ENCODE data around the gene C10orf105.

C10orf105 gene

GRCh38 chr10:71735709-71736569, 16.4 kb upstream of the C10orf105 start:
- no peak for DNase-seq

GRCh38 chr10:71734797-71735196, 15.2 kb upstream of the C10orf105 start:
- no peak for DNase-seq

- DNase-seq = no peak
Observed at GRCh38 chr10:71731791-71732190, 12.2 kb upstream of the C10orf105 start.

DNA sequence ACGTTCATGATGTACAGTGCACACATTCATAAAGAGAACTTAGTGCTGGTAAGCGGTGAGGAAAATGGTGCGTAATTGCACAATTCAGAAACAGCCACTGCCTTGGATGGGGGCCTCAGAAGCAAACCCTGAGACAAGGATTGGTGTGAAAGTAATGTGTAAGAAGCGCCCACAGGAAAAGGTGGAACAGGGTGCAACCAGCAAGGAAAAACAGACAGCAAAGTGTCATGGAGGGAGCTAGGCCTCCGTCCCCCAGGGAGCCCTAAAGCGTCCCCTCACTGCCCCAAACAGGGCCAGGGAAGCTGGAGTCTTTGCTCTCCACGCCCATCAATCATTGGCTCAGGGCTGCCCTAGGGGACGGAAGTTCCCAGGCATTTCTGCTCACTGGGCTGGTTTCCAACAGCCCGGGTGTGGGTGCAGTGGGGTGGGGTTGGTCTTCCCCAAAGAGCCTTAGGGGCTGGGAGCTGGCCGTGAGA, 9.6 kb upstream of the C10orf105 start:
- no peak for DNase-seq

DNA sequence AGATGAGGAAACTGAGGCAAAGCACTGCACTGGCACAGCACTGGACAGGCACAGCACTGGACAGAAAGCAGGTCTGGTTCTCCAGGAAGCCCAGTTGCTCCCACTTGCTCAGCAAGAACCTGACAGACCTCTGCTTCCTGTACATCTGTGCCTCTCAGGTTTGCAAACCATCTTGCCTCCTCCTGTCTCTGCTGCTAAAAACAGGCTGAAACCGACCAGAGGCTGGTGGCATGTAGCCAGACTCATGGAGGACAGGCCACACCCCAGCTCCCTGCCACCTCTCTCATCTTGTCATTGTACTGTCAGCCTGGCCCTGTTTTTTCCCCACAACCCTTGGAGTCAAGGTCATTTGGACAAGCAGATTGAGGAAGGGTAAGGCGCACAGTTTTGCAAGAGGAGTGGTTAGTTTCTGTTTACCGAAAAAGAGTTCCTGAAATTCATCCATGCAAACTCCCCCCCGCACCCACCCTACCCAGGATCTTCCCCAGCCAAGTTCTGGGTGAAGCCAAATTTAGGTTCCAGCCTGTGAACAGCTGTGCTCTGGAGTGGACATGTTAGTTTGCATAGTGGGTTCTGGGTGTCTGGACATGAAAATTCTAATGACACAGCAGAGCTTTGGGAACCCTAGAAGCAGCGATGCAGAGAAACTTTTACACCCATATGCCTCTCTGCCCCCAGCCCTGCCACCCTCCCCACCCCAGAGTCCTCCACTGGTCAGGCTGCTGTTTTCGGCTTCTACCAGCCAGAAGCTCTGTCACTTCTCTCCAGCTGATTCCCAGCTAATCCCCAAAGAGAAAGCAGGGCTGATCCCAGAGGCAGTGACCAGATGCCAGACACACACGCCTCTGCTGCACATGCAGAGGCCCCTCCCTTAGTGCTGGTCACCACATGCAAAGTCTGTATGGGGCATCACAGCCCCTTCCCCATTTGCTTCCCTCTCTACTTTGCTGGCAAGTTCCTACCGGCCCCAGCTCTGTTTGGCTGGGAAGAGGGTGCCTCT, 8.5 kb upstream of the C10orf105 start:
- no peak for DNase-seq

DNA sequence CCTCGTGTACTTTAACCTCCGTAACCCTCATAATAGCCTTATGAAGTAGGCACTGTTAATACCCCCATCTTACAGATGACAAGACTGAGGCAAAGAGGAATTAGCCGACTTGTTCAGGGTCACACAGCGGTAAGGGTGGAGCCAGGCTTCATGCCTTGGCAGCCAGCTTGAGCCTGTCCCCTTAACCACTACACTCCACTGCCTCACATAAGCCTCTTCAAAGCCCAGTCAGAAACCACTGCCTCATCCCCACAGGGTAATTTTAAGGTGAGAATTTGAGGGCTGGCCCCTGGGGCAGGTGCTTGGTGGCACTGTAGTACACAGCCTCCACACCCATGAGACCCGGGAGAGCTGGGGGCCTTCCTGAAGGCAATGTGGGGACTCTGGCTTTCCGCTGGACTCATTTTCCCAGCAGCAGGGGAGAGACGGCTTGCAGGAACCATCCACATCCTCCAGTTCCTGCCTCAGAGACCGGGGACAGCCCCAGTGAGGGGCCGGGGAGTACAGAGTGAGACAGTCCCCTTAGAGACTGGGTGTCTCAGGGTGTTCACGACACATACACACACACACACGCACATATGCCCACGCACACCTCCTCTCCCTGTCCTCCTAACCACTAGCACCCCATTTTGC, 7.6 kb upstream of the C10orf105 start:
- no peak for DNase-seq

- no peak for DNase-seq
Observed at GRCh38 chr10:71726580-71727104, 7.1 kb upstream of the C10orf105 start.

GRCh38 chr10:71725998-71726579, 6.5 kb upstream of the C10orf105 start:
- no peak for DNase-seq

DNA sequence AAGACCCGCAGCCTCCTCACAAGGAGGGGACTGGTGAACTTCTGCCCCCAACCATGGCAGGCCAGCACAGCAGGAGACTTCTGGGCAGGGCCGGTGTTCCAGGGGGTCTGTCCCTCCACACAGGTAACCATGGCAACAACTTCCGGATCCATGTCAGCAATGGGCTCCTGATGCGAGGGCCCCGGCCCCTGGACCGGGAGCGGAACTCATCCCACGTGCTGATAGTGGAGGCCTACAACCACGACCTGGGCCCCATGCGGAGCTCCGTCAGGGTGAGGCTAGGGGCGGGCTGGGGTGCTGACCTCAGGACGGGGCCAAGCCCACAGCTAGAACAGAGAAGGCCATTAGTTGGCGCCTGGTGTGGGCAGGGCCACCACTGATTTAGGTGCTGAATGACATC, 5.7 kb upstream of the C10orf105 start:
- no peak for DNase-seq

DNA sequence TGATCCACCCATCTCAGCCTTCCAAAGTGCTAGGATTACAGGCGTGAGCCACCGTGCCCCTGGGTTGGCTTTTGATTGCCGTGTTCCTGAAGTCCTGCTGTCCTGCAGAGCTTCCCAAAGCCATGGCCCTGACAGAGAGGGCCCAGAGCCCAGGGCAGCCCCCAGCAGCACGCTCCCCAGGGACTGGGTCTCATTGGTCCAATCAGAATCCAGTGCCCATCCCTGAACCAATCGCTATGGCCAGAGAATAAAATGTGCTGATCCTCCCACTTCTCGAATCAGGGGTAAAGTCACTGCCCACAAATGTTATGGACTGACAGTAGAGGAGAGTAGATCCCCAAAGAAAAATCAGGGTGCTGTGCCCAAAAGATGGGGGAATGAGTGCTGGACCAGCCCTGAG, 5.0 kb upstream of the C10orf105 start:
- no peak for DNase-seq

DNA sequence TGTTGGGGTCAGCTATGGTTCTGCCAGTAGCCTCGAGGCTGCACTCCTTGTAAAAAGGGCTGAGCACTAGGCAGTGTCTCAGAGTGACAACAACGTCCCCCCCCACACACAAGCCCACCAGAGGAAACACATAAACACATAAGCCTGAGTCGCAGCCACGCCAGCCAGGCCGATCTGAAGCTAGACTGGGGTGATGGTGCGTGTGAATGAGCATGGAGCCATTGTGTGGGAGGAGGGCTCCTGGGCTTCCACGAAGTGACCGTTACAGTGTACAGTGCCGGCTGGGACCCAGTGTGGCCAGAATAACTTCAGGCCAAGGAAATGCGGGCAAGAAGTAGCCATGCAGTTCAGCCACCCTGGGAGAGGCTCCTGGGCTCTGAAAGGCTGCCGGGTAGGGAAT, 3.7 kb upstream of the C10orf105 start:
- DNase-seq = no peak

GRCh38 chr10:71722849-71723248, 3.3 kb upstream of the C10orf105 start:
- no peak for DNase-seq

DNA sequence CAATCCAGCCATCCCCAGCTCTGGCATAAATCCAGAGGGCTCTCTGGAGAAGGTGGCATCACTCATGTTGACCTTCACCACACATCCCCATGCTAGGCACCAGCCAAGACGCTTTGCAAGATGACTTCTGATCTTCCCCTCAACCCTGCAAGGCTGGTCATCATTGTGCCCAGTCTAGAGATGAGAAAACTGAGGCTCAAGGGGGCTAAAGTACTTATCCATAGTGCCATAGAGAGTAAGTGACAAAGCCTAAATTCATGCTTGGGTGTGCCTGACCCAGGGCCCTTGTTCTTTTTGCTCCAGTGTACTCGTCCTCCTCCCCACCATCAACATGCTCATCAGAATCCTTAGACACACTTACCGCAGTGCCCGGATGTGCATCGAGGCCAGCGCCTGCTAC, 1.7 kb upstream of the C10orf105 start:
- DNase-seq = no peak

- no peak for DNase-seq
Observed at GRCh38 chr10:71720288-71720687, 710 bp upstream of the C10orf105 start.

DNA sequence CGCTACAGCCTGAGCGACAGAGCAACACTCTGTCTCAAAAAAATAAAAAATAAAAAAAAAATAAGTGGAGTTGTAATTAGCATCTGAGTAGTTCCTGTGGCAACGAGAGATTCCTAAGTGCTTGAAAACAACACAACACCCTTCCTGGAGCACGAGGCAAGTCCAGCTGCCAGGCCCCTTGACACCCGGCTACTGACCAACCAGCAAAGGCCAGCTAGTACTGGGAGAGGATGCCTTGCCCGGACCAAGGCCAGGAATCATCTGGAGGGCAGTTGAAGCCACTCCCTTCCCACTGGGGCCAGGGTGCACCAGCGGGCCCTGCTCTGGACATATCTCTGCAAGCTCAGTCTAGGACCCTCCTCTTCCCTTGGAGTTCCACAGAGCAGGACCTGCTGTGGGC, 536 bp downstream of the C10orf105 start:
- no peak for DNase-seq

DNA sequence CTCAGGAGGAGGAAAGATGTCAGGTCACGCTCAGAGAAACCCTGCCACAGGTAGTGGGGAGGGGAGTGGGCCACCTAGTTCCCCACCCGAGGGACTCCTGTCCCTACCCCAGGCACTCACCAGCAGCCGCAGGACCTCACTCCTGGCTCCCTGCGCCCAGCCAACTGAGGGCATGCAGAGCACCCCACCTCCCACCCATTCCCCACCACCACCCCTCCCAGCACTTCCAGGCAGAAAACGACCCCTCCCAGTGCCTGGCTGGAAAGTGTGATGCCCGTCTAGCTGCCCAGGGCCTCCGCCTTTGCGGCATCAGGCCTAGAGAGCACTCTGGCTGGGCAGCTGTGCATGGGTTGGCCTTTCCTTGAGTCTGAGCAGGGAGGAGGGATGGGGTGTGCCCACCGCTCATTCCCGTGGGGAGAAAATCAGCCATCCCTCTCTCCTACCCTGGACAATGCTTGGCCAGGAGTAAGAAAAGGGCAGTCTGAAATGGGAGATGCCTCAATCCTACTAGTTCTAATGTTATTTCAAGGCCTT, 1.3 kb downstream of the C10orf105 start:
- DNase-seq = no peak

GRCh38 chr10:71717551-71717951, 2.0 kb downstream of the C10orf105 start:
- no peak for DNase-seq

DNA sequence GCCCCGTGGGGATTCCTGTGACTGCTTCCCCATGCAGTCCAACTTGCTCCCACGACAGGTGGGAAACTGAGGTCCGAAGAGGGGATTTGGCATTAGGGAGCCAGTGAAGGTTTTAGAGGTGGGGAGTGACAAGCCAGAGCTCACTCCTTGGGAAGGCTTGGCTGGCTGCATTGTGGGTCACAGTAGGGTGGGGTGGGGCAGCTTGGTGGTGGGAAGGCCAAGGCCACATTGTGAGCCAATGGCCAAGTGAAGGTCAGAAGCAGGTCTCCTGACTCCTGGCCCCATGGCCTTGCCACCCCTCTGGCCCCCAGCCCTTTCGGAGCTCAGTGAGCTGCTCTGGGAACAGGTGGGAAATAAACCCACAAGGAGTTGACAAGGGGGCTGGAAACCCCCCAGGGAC, 2.5 kb downstream of the C10orf105 start:
- no peak for DNase-seq

DNA sequence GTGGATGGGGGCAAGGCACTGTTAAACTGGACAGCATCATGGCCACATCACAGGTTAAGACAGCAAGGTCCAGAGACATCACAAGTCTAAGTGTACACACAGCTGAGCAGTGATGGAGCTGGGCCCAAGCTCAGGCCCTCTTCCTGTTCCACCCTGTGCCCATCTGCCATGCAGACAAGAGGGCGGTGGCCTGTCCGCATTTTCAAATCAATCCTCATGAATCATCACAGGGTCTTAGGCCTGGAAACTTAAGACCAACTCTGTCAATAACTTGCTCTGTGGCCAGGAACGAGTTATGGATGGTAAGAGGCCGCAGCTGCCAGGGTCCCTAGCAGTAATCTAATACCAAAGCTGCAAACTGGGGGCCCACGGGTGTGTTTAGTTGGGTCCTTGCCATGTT, 3.2 kb downstream of the C10orf105 start:
- DNase-seq = no peak

- DNase-seq = no peak
Observed at GRCh38 chr10:71715860-71716259, 3.7 kb downstream of the C10orf105 start.

GRCh38 chr10:71715026-71715425, 4.6 kb downstream of the C10orf105 start:
- no peak for DNase-seq

GRCh38 chr10:71714592-71714991, 5.0 kb downstream of the C10orf105 start:
- DNase-seq = no peak

Data from NCI-H1105 treated with DMSO at 0.1 percent for 48 hours (cell line).